ENCODE measurements around the gene TRIM24.
A peak's percentile ranks its signal among the peaks of the same experiment; 100 is the strongest.
"Not testable (repeated sequence)": the region's sequence is repeated elsewhere in the genome, so short reads cannot be mapped to it uniquely, and the experiment has no call there.

Gene TRIM24

DNA sequence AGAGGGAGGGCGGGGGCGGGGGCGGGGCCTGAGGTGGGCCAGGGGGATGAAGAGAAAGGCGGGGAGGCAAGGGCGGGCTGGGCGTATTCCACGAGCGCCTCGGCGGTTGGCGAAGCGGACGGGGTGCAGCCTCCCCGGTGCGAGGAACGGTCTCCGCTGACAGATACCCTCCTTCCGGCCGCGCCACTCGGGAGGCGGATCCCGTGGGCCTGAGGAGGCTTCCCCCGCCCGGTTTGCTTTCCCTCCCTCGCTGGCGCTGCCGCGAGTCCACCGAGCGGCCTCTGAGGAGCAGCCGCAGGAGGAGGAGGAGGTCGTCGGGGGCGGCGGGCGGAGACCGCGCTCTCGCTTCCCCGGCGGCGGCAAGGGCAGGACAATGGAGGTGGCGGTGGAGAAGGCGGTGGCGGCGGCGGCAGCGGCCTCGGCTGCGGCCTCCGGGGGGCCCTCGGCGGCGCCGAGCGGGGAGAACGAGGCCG lies at the start of gene TRIM24:
TRIM24 (plus strand) TSS at position 84 of the 473 bp plus-strand sequence; CDS start at position 374, 290 bp downstream.
- H3K27ac ChIP-seq, result peak within 1 kb of the TSS; percentile 99
- no peak for TF ChIP-seq ZFX (IDR thresholded peaks at IDR 0.05; ENCODE audit: borderline replicate concordance)
- TF ChIP-seq, protein P1, sequence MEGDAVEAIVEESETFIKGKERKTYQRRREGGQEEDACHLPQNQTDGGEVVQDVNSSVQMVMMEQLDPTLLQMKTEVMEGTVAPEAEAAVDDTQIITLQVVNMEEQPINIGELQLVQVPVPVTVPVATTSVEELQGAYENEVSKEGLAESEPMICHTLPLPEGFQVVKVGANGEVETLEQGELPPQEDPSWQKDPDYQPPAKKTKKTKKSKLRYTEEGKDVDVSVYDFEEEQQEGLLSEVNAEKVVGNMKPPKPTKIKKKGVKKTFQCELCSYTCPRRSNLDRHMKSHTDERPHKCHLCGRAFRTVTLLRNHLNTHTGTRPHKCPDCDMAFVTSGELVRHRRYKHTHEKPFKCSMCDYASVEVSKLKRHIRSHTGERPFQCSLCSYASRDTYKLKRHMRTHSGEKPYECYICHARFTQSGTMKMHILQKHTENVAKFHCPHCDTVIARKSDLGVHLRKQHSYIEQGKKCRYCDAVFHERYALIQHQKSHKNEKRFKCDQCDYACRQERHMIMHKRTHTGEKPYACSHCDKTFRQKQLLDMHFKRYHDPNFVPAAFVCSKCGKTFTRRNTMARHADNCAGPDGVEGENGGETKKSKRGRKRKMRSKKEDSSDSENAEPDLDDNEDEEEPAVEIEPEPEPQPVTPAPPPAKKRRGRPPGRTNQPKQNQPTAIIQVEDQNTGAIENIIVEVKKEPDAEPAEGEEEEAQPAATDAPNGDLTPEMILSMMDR (IDR thresholded peaks at IDR 0.05), result no peak

DNA sequence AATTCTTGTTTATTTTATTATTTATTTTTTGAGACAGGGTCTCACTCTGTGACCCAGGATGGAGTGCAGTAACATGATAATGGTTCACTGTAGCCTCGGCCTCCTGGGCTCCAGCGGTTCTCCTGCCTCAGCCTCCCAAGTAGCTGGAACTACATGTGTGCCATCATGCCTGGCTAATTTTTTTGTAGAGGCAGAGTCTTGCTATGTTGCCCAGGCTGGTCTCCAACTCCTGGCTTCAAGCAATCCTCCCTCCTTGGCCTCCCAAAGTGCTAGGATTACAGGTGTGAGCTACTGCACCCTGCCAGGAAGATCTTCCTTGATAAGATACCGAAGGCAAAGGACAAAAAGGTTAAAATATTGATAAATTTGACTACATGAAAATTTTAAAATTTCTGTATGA lies 48.0 kb upstream of the TRIM24 start:
- H3K27ac ChIP-seq, result not testable (repeated sequence)

DNA sequence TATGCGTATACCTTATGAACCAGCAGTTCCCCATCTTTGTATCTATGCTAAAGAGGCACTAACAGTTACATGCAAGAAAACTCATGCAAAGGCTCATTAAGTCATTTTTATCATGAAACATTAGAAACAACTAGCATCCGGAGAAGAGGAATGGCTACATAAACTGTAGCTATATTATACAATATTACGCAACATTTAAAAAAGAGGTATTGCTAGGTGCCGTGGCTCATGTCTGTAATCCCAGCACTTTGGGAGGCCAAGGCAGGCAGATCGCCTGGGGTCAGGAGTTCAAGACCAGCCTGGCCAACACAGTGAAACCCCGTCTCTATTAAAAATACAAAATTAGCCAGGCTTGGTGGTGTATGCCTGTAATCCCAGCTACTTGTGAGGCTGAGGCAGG lies 47.1 kb upstream of the TRIM24 start:
- H3K27ac ChIP-seq, result not testable (repeated sequence)

DNA sequence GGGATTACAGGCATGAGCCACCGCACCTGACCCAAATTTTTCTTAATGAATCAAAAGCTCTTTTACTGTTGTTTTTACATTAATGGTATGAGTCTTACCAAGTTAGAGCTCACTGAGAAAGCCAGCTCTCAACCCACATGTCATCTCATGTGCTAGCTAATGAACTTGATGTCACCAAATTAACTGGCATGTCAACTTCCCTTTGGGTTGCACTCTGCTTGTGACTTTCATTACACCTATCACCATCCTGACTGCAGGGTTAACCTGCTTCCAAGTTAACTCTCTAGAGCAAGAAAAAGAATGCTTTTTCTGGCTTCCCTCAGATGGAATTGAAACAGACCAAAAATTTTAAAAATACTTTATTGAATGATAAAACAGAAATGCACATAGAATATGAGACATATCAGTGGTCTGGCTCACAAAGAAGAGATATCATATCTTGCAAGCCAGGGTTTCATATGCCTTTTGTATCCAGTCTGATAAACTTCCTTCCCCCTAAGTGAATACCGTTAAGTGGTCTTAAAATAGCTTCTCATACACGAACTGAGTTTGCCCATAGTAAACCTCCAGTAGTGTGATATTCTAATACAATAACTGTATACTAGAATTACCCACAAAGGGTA lies 42.9 kb upstream of the TRIM24 start:
- peak overlapping the region; percentile 18; the same call in 1 of the 2 replicates for H3K27ac ChIP-seq
- TF ChIP-seq, protein P1 (IDR thresholded peaks at IDR 0.05), result no peak
- no peak for TF ChIP-seq ZFX (IDR thresholded peaks at IDR 0.05; ENCODE audit: borderline replicate concordance)

DNA sequence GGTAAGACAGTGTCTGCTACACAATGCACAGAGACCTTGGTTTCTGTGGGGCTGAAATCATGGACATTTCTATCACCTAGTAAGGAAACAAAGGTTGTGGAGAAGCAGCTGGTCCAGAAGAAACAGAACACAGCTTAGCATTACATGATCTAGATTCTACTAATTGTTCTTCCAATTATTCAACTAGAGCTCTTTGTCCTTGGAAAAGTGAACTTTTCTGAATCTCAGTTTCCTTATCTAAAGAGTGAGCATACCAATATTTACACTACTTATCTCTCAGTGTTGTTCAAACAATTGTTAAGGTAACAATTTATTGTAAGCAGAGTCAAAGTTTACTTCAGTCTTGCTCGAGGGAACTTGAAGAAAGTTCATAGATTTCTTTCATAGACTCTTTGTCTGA lies 42.3 kb upstream of the TRIM24 start:
- TF ChIP-seq, protein P1 (IDR thresholded peaks at IDR 0.05), result no peak
- TF ChIP-seq ZFX (IDR thresholded peaks at IDR 0.05; ENCODE audit: borderline replicate concordance), result no peak
- peak overlapping the region; percentile 18 for H3K27ac ChIP-seq

DNA sequence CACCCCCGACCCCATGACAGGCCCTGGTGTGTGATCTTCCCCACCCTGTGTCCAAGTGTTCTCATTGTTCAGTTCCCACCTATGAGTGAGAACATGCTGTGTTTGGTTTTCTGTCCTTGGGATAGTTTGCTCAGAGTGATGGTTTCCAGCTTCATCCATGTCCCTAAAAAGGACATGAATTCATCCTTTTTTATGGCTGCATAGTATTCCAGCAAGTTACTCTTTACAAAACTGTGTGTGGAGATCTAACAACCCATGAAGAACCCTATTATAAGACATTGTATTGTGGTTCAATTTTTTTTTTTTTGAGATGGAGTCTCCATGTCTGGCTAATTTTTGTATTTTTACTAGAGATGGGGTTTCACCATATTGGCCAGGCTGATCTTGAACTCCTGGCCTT lies 41.7 kb upstream of the TRIM24 start:
- peak overlapping the region; percentile 18; the same call in 1 of the 2 replicates for H3K27ac ChIP-seq

DNA sequence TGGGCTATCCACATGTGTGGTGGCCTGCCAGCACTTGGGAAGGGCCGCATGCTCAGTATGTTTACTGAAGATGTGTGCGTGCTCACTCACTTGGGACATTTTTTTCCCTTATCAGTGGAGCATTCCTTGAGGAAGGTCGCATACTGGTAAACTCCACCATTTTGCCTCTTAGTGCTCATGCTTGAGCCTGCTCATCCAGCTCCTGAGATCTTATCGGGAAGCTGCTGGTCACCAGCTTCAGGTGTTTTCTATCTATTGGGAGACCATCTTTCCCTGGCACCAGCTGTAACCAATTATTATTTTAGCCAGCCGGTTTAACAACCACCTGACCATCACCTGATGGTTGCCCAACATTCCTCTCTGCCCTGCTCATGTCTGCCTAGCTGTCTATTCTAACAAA lies 35.0 kb upstream of the TRIM24 start:
- no peak for TF ChIP-seq ZFX (IDR thresholded peaks at IDR 0.05; ENCODE audit: borderline replicate concordance)
- TF ChIP-seq, protein P1 (IDR thresholded peaks at IDR 0.05), result no peak
- H3K27ac ChIP-seq, result no peak overlapping the region

DNA sequence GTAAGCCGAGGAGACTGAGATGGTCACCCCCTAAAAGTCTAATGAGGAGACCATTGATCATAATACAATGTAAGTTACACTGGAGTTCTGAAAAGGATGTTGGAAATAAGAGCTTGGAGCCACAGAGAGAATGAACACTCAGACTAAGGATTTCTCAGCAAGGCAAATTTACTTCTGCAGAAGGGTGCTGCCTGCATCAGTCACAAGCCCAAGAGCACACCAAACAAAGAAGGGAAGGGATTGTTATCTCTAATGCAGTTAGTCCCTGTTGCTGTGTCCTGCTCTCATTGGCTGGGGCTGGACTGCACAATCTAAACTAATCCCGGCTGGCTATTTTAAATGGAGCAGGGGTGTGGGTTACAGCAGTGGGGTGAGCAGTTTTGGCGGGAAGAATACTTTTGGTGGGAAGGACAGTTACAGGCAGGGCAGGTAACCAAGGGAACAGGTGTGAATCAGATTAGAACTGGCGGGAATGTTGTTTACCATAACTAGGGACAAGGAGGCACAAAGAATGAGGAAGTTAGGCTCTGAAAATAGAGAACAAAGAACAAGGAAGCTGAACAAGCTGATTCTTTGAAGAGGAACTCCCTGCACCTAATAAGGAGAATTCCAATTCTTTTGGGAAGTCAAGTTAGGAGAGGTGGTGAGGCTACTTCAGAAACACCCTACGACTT lies 30.3 kb upstream of the TRIM24 start:
- no peak overlapping the region for H3K27ac ChIP-seq
- no peak for TF ChIP-seq ZFX (IDR thresholded peaks at IDR 0.05; ENCODE audit: borderline replicate concordance)
- TF ChIP-seq, protein P1 (IDR thresholded peaks at IDR 0.05), result no peak

DNA sequence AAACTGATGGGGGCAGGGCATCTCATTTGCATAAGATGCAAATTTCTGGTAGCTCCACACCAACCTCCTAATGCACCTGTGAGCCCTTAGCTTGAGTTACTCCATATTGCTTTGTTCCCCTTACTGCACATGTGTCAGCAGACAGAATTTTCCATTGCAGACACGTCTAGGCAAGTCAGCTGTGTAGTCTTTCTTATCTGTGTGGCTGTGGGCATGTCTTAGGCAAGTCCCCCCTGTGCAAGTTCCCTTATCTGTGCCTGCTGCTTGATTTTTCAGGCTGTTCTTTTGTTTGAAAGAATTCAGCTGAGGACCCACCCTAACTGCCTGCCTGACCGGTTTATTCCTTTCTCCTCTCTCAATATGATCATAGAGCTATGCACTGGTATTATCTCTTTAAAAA lies 28.5 kb upstream of the TRIM24 start:
- TF ChIP-seq ZFX (IDR thresholded peaks at IDR 0.05; ENCODE audit: borderline replicate concordance), result no peak
- TF ChIP-seq, protein P1 (IDR thresholded peaks at IDR 0.05), result no peak
- no peak overlapping the region for H3K27ac ChIP-seq

Data from 22Rv1 (cell line).